HG02981 (cell line): Measurements from ENCODE around the gene BPGM.
"Not testable (repeated sequence)": the region's sequence is repeated elsewhere in the genome, so short reads cannot be mapped to it uniquely, and the experiment has no call there.

Experiments used
- ATAC-seq: cut with Tn5 transposase; IDR thresholded peaks from one replicate; pipeline ENCODE4 v1.9.1; 2021; ENCODE audit warnings: mild to moderate bottlenecking, moderate library complexity; ENCODE audit not compliant: unreplicated experiment

The BPGM gene

GRCh38 chr7:134662166-134662870 lies 15.7 kb downstream of the BPGM start:
- ATAC-seq: no peak

GRCh38 chr7:134662871-134663205 lies 16.2 kb downstream of the BPGM start:
- ATAC-seq: no peak

GRCh38 chr7:134665045-134665444 lies 18.4 kb downstream of the BPGM start:
- not testable (repeated sequence) for ATAC-seq

- no peak for ATAC-seq
Observed at GRCh38 chr7:134667899-134668298, 21.2 kb downstream of the BPGM start.

GRCh38 chr7:134669388-134669787 lies 22.7 kb downstream of the BPGM start:
- no peak for ATAC-seq

GRCh38 chr7:134669845-134670373 lies 23.3 kb downstream of the BPGM start:
- peak; percentile 78 for ATAC-seq

GRCh38 chr7:134671609-134672008 lies 25.0 kb downstream of the BPGM start:
- ATAC-seq: no peak

GRCh38 chr7:134674424-134674823 lies 27.8 kb downstream of the BPGM start:
- no peak for ATAC-seq

GRCh38 chr7:134676743-134677142 lies 30.1 kb downstream of the BPGM start:
- ATAC-seq: no peak

GRCh38 chr7:134678115-134678514 lies 31.5 kb downstream of the BPGM start:
- no peak for ATAC-seq

- no peak for ATAC-seq
Observed at GRCh38 chr7:134679006-134679405, 32.4 kb downstream of the BPGM start.

GRCh38 chr7:134684165-134684564 lies 37.5 kb downstream of the BPGM start:
- ATAC-seq: no peak

GRCh38 chr7:134685250-134685649 lies 38.6 kb downstream of the BPGM start:
- ATAC-seq: no peak

GRCh38 chr7:134686786-134687185 lies 40.1 kb downstream of the BPGM start:
- ATAC-seq: no peak

GRCh38 chr7:134689550-134689949 lies 42.9 kb downstream of the BPGM start:
- not testable (repeated sequence) for ATAC-seq

GRCh38 chr7:134690016-134690415 lies 43.4 kb downstream of the BPGM start:
- no peak for ATAC-seq

- no peak for ATAC-seq
Observed at GRCh38 chr7:134690614-134691504, 44.2 kb downstream of the BPGM start.

- ATAC-seq: no peak
Observed at GRCh38 chr7:134691546-134692343, 45.1 kb downstream of the BPGM start.

GRCh38 chr7:134692344-134692705 lies 45.7 kb downstream of the BPGM start:
- ATAC-seq: no peak

GRCh38 chr7:134693256-134693655 lies 46.6 kb downstream of the BPGM start:
- no peak for ATAC-seq

- ATAC-seq: no peak
Observed at GRCh38 chr7:134694299-134694698, 47.6 kb downstream of the BPGM start.
